Measurements from ENCODE around the gene PLEKHM3. TPM values are rescaled to one million over a fixed set of nuclear protein-coding genes. Genes with fewer than 3 reads are reported as not detected.

The PLEKHM3 gene
- total and polyA plus RNA-seq, 2 of the 13 experiments (the other 11 are each of a cell fraction or from before 2014, with no cell fraction given): 4.5 to 4.7 TPM

DNA sequence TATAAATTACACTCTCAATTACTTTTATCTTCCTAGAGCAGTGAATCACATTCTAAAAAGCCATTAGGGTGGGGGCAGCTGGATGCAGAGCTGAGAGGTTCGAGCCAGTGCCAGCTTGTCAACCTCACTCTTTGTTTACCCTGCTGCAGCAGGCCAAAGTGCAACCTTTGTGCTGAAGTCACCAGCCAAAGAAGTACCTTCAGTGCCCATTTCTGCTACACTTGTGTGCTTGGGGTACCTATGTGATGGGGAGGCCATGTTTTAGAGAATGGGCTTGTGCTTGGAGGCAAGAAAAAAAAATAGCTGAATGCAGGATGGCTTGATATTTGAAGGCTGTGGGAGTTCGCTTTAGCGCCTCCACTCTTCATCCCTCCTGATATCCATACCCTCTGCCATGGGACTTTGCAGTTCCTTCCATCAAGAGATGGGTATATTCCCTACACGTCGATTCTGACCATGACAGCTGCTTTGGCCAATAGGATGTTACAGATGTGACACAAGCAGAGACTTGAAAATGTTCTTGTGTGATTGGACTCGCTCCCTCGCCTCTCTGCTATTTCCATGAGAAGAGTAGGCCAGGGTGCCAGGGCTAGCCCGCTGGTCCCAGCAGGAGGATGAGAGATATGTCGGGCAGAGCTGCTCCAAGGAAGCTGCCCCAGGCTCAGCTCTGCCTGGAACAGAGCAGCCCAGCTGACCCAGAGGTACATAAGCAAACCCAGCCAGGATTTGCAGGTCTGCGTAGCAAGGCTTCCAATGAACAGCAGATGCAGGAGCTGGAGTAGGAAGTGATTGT is 242.9 kb downstream of the PLEKHM3 start (continued):
- TF ChIP-seq, protein P1, sequence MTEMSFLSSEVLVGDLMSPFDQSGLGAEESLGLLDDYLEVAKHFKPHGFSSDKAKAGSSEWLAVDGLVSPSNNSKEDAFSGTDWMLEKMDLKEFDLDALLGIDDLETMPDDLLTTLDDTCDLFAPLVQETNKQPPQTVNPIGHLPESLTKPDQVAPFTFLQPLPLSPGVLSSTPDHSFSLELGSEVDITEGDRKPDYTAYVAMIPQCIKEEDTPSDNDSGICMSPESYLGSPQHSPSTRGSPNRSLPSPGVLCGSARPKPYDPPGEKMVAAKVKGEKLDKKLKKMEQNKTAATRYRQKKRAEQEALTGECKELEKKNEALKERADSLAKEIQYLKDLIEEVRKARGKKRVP (CRISPR knock-in tag; IDR thresholded peaks at IDR 0.05): no peak
- TF ChIP-seq NR2C2 (CRISPR knock-in tag; IDR thresholded peaks at IDR 0.05; ENCODE audit: borderline replicate concordance) (0 out of 2 replicates have a peak, but pooled peaks have one; percentile 16), ZNF232 (CRISPR knock-in tag; IDR thresholded peaks at IDR 0.05; ENCODE audit: borderline replicate concordance) (no peak), CENPX (CRISPR knock-in tag; IDR thresholded peaks at IDR 0.05) (no peak), HMG20A (CRISPR knock-in tag; IDR thresholded peaks at IDR 0.05; ENCODE audit: borderline replicate concordance) (peak; percentile 82; the same call in 1 of the 2 replicates), TEAD2 (CRISPR knock-in tag; IDR thresholded peaks at IDR 0.05) (no peak), RORA (CRISPR knock-in tag; IDR thresholded peaks at IDR 0.05) (no peak), ZNF430 (CRISPR knock-in tag; IDR thresholded peaks at IDR 0.05) (no peak), ATM (IDR thresholded peaks at IDR 0.05; ENCODE audit: borderline replicate concordance) (no peak), PHB2 (IDR thresholded peaks at IDR 0.05; ENCODE audit: partially characterized antibody) (no peak), EHMT2 (IDR thresholded peaks at IDR 0.05; ENCODE audit: borderline replicate concordance, low read depth, low read length) (peak; percentile 63; the same call in 1 of the 2 replicates), CC2D1A (CRISPR knock-in tag; IDR thresholded peaks at IDR 0.05) (0 out of 2 replicates have a peak, but pooled peaks have one; percentile 41), SIN3A (IDR thresholded peaks at IDR 0.05; ENCODE audit: borderline replicate concordance, low read depth, low read length) (no peak), SYNCRIP (IDR thresholded peaks at IDR 0.05; ENCODE audit: insufficient read depth, low read depth, low read length) (no peak), NFYC (CRISPR knock-in tag; IDR thresholded peaks at IDR 0.05) (no peak)
- TF ChIP-seq, protein P2, sequence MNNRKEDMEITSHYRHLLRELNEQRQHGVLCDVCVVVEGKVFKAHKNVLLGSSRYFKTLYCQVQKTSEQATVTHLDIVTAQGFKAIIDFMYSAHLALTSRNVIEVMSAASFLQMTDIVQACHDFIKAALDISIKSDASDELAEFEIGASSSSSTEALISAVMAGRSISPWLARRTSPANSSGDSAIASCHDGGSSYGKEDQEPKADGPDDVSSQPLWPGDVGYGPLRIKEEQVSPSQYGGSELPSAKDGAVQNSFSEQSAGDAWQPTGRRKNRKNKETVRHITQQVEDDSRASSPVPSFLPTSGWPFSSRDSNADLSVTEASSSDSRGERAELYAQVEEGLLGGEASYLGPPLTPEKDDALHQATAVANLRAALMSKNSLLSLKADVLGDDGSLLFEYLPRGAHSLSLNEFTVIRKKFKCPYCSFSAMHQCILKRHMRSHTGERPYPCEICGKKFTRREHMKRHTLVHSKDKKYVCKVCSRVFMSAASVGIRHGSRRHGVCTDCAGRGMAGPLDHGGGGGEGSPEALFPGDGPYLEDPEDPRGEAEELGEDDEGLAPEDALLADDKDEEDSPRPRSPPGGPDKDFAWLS (CRISPR knock-in tag; IDR thresholded peaks at IDR 0.05; ENCODE audit: borderline replicate concordance): no peak
- TF ChIP-seq, protein P3, sequence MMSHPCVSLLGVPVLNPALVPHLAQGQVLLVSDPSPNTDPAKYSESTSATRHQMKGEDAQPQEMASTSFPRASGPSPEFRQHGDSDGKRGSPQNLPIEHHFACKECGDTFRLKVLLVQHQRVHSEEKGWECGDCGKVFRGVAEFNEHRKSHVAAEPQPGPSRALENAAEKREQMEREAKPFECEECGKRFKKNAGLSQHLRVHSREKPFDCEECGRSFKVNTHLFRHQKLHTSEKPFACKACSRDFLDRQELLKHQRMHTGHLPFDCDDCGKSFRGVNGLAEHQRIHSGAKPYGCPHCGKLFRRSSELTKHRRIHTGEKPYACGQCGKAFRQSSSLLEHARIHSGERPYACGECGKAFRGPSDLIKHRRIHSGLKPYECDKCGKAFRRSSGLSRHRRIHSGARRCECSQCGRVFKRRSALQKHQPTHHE (CRISPR knock-in tag; IDR thresholded peaks at IDR 0.05; ENCODE audit: borderline replicate concordance): 0 out of 2 replicates have a peak, but pooled peaks have one; percentile 21
- TF ChIP-seq, protein P4, sequence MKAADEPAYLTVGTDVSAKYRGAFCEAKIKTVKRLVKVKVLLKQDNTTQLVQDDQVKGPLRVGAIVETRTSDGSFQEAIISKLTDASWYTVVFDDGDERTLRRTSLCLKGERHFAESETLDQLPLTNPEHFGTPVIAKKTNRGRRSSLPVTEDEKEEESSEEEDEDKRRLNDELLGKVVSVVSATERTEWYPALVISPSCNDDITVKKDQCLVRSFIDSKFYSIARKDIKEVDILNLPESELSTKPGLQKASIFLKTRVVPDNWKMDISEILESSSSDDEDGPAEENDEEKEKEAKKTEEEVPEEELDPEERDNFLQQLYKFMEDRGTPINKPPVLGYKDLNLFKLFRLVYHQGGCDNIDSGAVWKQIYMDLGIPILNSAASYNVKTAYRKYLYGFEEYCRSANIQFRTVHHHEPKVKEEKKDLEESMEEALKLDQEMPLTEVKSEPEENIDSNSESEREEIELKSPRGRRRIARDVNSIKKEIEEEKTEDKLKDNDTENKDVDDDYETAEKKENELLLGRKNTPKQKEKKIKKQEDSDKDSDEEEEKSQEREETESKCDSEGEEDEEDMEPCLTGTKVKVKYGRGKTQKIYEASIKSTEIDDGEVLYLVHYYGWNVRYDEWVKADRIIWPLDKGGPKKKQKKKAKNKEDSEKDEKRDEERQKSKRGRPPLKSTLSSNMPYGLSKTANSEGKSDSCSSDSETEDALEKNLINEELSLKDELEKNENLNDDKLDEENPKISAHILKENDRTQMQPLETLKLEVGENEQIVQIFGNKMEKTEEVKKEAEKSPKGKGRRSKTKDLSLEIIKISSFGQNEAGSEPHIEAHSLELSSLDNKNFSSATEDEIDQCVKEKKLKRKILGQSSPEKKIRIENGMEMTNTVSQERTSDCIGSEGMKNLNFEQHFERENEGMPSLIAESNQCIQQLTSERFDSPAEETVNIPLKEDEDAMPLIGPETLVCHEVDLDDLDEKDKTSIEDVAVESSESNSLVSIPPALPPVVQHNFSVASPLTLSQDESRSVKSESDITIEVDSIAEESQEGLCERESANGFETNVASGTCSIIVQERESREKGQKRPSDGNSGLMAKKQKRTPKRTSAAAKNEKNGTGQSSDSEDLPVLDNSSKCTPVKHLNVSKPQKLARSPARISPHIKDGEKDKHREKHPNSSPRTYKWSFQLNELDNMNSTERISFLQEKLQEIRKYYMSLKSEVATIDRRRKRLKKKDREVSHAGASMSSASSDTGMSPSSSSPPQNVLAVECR (CRISPR knock-in tag; IDR thresholded peaks at IDR 0.05; ENCODE audit: borderline replicate concordance): peak; percentile 40; the same call in 1 of the 2 replicates

All from HepG2 (cell line).